H7 (cell line): ENCODE measurements around the gene LRRK2. TPM values are rescaled to one million over a fixed set of nuclear protein-coding genes. Genes with fewer than 3 reads are reported as not detected.
"Not testable (repeated sequence)": the region's sequence is repeated elsewhere in the genome, so short reads cannot be mapped to it uniquely, and the experiment has no call there.

ENCODE experiments used
- DNase-seq: peaks from one replicate; pipeline ENCODE4 v3.0.0; 2012
- H3K27me3 ChIP-seq: 2 replicates; pipeline ENCODE4 v1.6.0; 2011; ENCODE audit warnings: mild to moderate bottlenecking, low read length; ENCODE audit not compliant: control insufficient read depth, insufficient read depth
- H3K36me3 ChIP-seq: replicated peaks from 2 replicates; pipeline ENCODE4 v1.5.1; 2011; ENCODE audit warnings: low read length; ENCODE audit not compliant: control insufficient read depth, insufficient read depth
- H3K4me3 ChIP-seq: 2 replicates; pipeline ENCODE4 v1.5.1; 2011; ENCODE audit warnings: low read depth, mild to moderate bottlenecking, control low read depth, low read length, moderate library complexity; ENCODE audit not compliant: insufficient read depth
- total RNA-seq: library from RNA; depleted of rRNA; stranded (reverse); fragments of >200 nt; shearing (Covaris generic); gene quantifications from 2 replicates; pipeline ENCODE4 v1.2.3, GENCODE V29; 2014

LRRK2 gene
- total RNA-seq, 1 experiment from 2014 or later: 0.14 TPM

DNA sequence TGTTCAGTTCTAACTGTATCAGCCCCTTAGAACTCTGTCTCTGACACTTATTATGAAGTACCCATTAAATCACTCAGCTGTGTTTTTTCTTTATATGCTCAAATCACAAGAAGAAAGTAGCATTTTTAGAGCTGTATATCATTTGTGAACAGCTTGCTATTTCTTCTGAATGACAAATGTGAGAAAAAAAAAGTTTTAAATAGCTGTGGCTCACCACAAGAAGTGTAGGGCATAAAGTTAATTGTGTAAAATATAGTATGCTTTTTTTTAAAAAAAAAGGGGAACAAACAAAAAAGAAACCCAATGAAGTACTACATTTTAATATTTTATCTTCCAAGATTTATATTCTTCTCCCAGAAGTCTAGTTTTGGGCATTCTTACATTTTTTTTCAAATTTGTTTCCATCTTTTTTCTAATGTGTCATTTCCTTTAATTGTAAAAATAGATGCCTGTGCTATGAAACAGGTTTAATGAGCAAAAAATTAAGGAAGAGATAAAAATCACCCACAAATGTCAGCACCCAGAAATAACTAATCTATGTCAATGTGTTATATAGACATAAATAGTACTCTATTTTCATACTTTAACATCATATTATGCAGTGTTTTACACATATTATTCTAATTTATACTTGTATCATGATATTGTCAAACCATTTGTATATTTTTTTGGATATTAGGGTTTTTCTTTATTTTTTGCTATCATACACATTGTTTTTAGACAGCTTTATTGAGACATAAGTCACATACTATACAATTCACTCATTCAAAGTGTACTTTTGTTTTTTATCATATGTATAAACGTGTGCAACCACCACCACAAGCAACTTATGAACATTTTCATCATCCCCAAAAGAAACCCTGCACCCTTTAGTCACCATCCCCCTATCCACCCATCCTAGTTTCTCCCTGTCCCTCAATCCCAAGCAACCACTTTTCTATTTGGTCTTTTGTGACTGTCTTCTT is 22.4 kb upstream of the LRRK2 start:
- Histone ChIP-seq H3K4me3 (no peak overlapping the region), H3K27me3 (no peaks in the 10 kb centered on the region), H3K36me3 (no peaks in the 10 kb centered on the region)
- DNase-seq: no peak

DNA sequence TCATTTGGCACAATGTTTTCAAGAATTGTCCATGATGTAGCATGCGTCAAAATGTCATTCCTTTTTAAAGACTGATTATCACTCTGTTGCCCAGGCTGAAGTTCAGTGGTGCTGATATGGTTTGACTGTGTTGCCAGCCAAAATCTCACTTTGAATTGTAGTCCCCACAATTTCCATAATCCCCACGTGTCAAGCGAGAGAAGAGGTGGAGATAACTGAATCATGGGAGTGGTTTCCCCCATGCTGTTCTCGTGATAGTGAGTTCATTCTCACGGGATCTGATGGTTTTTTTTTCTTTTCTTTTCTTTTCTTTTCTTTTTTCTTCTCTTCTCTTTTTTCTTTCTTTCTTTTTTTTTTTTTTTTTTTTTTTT is 21.8 kb upstream of the LRRK2 start:
- no peak overlapping the region for H3K4me3 ChIP-seq
- no peak for DNase-seq
- no peaks in the 10 kb centered on the region for H3K27me3 ChIP-seq
- no peaks in the 10 kb centered on the region for H3K36me3 ChIP-seq

DNA sequence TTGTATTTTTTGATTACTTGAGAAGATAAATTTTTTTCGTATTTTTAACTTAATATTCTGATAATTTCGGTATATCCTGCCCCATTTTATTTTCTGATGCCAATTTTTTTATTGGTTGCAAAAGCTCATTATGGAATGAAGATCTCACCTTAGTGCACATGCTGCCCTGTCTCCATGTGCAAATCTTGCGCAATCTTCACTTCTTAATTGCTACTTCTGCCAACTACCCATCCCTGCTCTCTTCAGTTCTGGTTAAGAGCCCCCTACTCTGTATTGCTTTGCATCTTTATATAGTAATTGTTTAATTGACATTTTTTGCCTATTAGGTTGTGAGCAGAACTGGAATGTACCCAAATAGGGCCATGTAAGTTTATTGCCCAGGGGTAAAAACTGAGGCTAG is 20.5 kb upstream of the LRRK2 start:
- no peak overlapping the region for H3K4me3 ChIP-seq
- DNase-seq: no peak
- H3K36me3 ChIP-seq: no peaks in the 10 kb centered on the region
- H3K27me3 ChIP-seq: no peaks in the 10 kb centered on the region

DNA sequence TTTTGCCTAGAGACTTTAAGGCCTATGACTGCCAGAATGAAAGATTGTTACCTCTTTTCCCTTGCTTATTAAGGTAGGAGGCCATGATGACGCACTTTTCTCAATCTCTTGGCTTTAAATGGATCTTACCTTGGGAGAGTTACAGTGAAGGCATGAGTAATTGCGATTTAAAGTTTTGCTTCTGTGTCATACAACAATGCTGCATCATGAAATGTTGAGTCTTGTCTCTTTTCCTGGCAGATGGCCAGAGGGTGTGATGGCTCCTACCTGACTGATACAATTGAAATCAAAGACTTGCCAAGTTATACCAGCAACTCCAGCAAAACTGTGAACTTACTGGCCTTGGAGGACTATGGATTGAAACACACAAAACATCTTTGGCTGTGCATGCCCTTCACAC is 17.2 kb upstream of the LRRK2 start:
- Histone ChIP-seq H3K4me3 (no peak overlapping the region), H3K36me3 (no peaks in the 10 kb centered on the region), H3K27me3 (no peaks in the 10 kb centered on the region)
- DNase-seq: no peak

DNA sequence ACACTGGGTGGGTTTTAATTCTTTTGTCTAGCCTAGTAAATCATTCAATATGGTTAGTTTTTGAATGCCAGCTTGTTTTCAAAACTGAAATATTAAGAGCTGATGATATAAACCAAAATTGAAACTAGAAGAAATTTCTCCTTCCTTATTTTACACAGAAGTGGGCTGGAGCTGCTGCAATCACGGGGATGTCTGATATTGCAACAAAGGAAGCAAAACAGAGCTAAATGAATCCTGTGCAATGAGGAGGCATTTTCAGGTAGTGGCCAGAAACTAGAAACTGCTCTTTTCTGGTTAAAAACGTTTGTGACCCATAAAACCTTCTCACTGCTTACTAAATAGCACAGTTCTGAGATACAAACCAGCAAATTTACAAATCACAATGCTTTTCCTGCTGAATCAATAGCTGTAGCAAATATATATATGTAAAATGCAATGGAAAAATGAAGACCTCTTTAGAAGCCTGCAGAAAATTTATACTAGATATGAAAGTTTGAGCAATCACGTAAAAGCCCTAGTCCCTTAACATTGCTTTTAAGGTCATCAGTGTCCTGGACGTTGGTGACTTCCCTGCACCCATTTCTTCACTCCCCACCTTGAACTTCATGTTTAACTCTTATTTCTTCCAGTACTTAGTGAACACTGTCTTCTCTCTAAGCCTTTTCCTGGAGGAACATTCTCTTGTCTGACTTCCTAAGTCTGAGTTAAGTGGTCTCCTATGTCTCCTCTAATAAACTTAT is 15.9 kb upstream of the LRRK2 start:
- Histone ChIP-seq H3K27me3 (no peaks in the 10 kb centered on the region), H3K4me3 (no peak overlapping the region)
- no peak for DNase-seq

DNA sequence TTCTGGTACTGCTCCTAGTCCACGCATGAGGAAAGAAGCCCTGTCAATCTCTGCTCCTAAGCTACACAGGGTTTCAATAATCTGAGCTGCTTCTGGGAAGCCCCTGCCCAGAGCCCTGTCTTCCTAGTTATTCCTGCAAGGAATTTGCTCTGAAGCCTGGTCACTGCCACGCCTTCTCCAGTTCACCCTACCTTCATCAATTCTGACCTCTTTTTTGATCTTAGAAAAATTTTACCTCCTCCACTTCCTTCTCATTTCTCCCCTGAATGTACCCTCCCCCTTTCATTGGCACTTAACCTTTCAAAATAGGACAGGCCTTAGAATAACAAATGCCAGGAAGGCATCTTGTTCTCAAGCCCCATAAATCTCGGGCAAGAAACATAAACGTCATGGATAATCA is 14.9 kb upstream of the LRRK2 start:
- no peak for DNase-seq
- Histone ChIP-seq H3K27me3 (no peaks in the 10 kb centered on the region), H3K4me3 (no peak overlapping the region), H3K36me3 (no peaks in the 10 kb centered on the region)

More for the DNA sequence above, 15.9 kb upstream of the LRRK2 start:
- H3K36me3 ChIP-seq: no peaks in the 10 kb centered on the region

DNA sequence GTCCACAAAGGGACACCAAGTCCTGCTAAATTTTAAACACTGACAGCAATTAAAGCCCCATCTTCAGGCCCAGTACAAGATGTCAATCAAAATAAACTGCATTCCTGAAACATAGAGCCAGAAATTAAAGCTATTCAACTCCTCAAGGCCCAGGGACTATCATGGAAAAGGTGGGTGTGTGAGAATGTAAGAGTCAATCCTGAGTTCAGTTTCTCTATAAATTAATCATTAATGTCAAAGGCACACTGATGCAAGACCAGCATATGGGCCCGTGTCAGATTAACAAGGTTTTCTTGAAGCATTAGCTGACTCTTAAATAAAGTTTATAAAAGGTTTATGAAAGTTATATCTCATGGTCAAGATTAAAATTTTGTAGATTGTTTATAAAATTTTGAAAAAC is 13.6 kb upstream of the LRRK2 start:
- not testable (repeated sequence) for DNase-seq, H3K36me3 ChIP-seq, H3K4me3 ChIP-seq, H3K27me3 ChIP-seq

DNA sequence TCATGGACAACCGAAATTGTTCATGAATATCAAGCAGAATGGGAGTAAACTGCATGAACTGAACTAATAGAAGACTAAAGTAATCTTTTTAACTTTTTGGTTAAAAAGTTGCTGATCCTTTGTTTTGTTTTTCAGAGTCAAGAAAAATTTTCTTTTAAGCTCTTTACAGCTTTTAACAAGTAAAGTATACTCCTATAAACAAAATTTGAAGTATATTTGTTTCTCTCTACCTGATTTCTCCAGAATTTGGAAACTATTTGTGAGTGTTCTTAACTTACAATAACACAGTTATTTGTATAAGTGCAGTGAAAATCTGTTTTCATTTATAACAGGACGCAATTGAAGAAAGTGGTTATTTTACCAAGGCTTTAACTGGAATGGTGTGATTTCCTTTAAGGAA is 12.2 kb upstream of the LRRK2 start:
- no peaks in the 10 kb centered on the region for H3K36me3 ChIP-seq
- H3K4me3 ChIP-seq: no peak overlapping the region
- no peaks in the 10 kb centered on the region for H3K27me3 ChIP-seq
- no peak for DNase-seq

DNA sequence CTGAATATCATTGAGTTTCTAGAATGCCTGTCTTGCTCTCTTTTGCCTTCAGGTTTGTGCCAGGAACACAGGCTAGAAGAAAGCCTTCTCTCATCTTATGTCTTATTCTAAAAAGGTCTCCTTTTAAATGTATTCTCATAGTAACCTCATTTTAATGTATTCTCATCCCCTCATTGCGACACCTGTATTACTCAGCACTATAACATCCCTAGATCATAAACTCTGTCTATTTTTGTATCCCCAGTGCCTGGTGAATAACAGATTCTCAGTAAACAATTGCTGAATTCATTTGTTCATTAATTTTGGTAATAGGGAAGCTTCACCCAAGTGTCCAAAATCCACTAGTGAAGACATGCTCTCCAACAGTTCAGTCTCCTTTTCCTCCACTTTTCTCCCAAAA is 8.8 kb upstream of the LRRK2 start:
- H3K36me3 ChIP-seq: no peaks in the 10 kb centered on the region
- H3K27me3 ChIP-seq: no peaks in the 10 kb centered on the region
- no peak overlapping the region for H3K4me3 ChIP-seq
- DNase-seq: no peak

DNA sequence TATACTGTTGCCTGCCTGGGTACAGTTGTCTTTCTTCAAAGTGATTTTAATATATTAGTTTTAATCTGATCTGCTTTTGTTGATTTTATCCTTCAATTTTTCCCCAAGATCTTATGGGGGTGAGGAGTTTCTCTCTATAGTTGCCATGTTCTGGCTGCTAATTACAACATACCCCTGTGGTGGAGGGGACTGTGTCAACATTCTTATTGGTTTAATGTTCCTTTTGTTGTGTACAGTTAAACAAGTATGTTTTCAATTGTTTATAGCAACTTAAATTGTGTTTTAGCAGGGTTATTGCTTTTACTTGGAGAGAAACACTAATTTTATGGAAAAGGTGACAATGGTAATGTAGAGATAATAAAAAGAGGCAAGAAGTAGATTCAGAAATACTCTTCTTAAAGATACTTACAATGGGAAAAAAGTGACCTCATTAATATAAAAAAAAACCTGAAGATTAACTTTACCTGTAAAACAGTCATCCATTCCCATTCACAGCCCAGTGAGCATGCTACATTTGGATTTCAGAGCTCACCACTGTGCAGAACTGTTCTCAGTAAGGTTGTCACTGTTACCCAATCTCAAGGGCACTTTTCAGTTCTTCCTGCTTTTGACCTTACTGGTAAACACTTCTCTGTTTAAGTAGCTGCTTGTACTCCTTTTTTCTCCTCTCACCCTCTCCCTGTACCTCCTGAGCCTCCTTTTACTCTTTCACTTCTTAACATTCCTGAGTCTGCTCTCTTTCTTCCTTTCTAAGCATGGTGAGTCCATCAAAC is 8.1 kb upstream of the LRRK2 start:
- DNase-seq: no peak
- Histone ChIP-seq H3K36me3 (no peaks in the 10 kb centered on the region), H3K4me3 (no peak overlapping the region), H3K27me3 (no peaks in the 10 kb centered on the region)

DNA sequence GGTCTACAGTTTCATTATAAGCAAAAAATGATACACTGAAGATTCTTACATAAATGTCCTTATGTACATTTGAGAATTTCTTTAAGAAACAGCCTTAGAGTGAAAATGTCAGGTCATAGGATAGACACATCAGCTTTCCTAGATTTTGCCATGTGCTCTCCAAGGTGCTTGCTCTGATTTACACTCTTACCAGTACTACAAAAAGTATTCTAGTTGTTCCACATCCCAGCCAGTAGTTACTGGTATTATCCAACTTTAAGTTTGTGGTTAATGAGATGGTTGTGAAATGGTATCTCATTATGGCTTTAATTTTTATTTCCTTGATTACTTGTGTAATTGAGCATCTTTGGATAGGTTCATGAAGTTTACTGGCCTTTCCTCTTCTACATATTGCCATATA is 5.0 kb upstream of the LRRK2 start:
- H3K36me3 ChIP-seq: no peaks in the 10 kb centered on the region
- DNase-seq: no peak
- peaks cover 16% of the 10 kb centered on the region for H3K27me3 ChIP-seq
- no peak overlapping the region for H3K4me3 ChIP-seq

DNA sequence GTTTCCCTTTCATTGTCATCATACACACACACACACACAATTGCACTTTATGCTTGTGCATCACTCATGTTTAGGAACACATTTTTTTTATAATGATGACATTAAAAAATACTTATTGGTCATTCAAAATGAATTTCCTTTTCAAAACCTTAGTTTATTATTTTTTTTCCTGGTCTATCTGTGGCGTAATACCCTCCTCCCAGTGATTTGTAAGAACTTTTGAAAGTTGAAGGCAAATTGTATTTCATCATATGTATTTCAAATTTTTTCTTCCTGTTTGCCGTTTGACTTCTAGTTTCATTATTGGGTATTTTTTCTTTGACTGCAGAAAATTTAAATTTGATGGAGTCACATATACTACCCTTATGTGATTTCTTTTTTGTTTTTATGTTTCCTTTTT is 2.5 kb upstream of the LRRK2 start:
- H3K4me3 ChIP-seq: no peak overlapping the region
- H3K36me3 ChIP-seq: no peaks in the 10 kb centered on the region
- DNase-seq: no peak
- peaks cover 26% of the 10 kb centered on the region for H3K27me3 ChIP-seq

DNA sequence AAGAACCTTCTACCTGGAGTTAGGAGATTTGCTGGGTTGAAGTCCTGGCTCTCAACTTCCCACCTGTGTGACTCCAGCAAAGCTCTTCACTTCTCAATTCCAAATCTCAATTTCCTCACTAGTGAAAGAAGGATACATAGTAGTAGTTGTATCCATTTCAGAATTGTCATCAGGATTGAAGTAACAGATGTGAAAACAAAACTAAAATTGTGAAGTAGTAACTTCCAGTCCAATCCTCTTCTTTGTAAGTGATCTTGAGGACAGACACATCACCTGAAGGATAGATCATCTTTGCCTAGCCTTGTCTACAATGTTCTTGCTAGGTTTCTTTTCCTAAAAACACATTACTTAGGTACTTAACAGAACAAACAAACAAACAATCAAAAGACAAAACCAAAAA is 1.2 kb upstream of the LRRK2 start:
- Histone ChIP-seq H3K27me3 (peaks cover 26% of the 10 kb centered on the region), H3K36me3 (no peaks in the 10 kb centered on the region), H3K4me3 (no peak overlapping the region)
- DNase-seq: no peak

DNA sequence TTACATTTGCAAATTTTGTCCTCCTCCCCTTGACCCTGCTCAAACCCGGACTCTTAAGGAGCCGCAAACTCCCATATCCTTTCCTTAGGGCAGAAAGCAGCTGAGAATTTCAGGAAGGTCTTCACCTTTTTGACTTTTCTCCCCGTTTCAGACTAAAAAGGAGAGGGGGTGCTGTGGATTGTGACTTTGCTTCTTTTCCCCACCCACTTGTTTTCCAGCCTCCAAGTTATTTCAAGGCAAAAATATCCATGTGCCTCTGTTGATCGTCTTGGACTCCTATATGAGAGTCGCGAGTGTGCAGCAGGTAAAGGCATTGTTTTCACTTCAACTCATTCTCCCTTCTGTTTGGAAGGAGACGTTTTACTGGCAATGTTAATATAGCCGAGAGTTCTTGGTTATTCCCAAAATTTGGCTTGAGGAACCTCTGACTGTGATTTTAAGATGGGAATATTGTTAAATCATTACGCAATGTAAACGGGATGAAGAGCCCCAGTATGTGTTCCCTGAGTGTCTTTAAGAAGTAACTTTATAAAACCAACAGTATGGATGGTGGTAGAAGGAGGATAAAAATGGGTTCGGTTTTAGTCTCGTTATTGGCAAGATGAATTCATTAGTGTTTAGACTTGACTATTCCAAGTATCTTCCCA is 663 bp downstream of the LRRK2 start:
- Histone ChIP-seq H3K27me3 (peaks cover 26% of the 10 kb centered on the region), H3K4me3 (peak overlapping the region; percentile 57; the same call in 1 of the 2 replicates), H3K36me3 (no peaks in the 10 kb centered on the region)
- DNase-seq: no peak
